8988T (cell line): ENCODE measurements around the gene CALCA.
"Not testable (repeated sequence)": the region's sequence is repeated elsewhere in the genome, so short reads cannot be mapped to it uniquely, and the experiment has no call there.

Experiments
- DNase-seq: peaks from one replicate; pipeline ENCODE4 v3.0.0; 2011

CALCA gene

DNA sequence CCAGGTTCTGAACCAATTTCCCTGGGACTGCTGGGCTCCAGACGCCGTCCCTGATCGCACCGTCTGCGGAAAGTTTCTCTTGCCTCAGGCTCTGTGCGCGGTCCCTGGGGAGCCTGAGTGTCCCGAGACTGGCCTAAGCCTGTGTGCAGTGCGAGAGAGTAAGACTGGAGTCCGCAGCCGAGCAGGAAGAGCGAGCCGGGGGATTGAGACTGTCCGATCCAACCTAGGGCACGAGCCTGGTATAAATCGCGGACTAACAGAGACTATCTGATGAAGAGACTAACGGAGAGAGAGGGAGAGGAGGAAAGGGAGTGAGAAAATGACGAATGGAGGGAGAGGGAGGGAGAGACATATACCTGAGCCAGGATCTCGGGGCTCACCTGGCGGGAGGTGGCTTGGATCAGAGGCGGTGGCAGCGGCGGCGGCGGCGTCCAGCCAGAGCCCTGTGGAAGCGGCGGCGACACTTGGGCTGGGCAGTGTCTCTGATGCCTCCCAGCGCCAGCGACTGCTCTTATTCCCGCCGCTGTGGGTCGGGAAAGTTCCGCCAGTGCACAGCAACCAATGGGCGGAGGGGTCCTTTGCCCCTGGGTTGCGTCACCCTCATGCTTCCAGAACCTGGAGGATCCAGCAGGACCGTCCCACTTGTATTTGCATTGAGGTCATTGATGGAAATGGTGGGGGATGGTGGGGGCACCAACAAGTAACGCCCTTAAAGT lies at the start of gene CALCA:
CALCA (minus strand) TSS at position 487 of the 716 bp plus-strand sequence. CDS start 1,159 bp downstream, outside the sequence.
- DNase-seq: no peak

DNA sequence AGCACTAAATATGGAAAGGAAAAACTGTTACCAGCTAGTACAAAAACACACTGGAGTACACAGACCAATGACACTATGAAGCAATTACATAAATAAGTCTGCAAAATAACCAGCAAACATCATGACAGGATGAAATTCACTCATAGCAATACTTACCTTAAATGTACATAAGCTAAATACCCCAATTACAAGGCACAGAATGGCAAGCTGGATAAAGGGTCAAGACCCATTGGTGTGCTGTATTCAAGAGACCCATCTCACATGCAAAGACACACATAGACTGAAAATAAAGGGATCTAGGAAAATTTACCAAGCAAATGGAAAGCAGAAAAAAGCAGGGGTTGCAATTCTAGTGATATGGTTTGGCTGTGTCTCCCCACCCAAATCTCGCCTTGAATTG lies 44.0 kb upstream of the CALCA start:
- DNase-seq: no peak

DNA sequence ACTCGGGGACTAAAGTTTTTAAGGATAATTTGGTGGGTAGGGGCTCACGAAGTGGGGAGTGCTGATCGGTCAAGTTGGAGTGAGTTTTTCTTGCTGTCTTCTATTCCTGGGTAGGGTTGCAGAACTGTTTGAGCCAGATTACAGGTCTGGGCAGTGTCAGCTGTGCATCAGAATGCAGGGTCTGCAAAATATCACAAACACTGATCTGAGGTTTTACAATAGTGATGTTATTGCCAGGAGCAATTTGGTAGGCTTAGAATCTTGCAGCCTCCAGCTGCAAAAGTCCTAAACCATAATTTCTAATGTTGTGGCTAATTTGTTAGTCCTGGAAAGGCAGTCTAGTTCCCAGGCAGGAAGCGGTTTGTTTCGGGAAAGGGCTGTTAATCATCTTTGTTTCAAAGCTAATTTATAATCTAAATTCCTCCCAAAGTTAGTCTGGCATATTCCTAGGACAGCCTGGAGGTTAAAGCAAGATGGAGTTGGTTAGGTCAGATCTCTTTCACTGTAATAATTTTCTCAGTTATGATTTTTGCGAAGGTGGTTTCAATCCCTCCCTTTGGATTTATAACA lies 39.7 kb upstream of the CALCA start:
- DNase-seq: no peak

DNA sequence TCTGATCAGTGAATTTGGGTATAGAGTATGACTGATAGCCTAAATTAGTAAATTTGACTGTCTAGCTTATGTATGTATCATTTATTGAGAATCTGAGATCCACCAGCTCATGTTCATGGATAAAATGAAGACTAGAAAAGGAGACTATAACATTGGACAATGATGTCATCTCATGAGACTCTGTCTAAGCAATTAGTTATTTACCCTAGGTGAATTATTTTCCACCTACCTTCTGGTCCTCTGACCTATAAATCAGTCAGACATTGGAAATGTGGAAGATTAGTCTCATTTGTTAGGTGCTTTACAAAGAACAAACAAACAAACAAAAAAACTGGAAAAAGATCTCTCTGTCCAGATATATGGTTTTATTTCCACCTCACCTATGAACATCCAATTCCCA lies 38.7 kb upstream of the CALCA start:
- no peak for DNase-seq

GRCh38 chr11:15006139-15006759 lies 34.1 kb upstream of the CALCA start:
- no peak for DNase-seq

DNA sequence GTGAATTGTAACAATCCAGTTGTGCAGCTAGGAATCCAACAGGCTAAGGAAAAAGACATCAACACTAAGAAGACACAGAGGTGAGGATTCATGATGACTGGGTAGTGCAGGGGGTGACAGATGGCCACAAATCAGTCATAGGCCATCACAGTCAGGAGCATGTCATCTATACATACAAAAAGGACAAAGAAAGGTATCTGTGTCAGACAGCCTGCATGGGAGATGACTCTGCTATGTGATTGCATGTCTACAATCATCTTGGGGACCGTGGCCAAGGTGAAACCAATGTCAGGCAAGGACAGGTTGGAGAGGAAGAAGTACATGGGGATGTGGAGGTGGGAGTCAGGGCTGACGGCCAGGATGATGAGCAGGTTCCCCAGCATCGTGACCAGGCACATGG lies 16.0 kb upstream of the CALCA start:
- DNase-seq: not testable (repeated sequence)

DNA sequence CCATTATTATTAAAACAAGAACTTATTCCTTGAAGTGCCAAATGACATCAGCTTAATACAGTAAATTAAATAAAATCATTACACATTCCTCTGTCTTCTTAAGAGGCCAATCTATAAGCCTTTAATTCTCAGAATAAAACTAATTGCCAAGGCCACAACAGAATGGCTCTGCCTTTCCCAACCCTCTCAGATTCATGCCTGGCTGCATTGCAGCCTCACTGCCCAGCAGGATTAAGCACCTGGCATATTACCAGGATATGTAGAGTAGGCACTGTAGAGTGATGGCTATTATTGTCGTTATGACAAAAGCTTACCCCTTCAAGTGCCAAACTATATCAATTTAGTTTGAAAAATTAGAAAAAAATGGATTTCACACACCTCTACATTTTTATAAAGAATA lies 9.4 kb upstream of the CALCA start:
- no peak for DNase-seq

- DNase-seq: no peak
These were observed 8.7 kb upstream of the CALCA start for GRCh38 chr11:14980854-14981253.

GRCh38 chr11:14977101-14977880 lies 5.1 kb upstream of the CALCA start:
- no peak for DNase-seq

DNA sequence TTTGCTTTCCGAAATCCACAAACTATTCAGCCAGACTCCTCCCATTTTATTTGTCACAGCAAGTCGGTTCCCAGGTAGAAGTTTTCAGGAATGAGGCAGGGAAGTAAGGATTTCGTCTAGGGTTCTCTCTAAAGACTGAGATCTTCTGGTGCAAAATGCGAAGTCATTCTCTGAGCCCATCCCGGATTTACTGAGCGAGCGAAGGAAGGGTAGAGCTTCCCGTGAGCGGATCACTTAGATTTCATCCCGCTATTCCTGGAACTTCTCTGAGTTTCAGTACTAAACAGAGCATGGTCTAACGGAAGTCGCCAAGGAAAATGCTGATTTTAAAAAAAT lies 3.1 kb upstream of the CALCA start:
- no peak for DNase-seq

DNA sequence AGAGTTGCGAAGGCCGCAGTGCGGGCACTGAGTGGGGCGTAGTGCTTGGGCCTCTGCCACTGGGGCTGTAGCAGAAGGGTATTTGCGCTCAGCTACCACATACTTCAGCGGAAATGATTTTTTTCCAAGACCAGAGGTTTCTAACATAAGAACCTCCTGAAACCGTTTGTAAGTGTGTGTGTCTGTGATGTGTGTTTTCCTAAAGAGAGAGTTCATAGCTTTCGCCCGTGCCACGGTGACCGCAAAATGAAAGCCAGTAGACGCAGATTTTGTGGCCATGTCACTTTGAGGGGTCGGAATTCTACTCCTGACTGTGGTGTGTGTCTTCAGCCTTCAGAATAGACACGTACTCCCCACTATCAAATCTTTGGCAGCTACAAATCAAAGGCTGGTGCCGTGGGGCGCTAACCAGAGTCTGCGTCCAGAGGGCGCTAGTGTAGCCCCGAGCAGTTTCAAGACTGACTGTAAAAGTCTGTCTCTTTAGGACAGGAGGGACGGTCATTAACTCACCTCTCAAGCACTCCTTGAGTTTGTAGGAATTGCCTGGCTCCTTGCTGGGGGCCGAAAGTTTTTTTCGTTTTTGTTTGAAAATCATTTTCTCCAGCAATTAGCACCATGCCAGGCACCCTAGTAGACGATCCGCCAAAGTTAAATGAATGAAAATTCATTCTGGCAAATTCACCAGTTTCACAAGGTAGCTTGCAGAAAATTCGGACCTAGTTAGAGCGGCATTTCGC lies 2.5 kb upstream of the CALCA start:
- peak; percentile 56 for DNase-seq

- DNase-seq: no peak
These were observed 1.7 kb upstream of the CALCA start for GRCh38 chr11:14973621-14974514.

DNA sequence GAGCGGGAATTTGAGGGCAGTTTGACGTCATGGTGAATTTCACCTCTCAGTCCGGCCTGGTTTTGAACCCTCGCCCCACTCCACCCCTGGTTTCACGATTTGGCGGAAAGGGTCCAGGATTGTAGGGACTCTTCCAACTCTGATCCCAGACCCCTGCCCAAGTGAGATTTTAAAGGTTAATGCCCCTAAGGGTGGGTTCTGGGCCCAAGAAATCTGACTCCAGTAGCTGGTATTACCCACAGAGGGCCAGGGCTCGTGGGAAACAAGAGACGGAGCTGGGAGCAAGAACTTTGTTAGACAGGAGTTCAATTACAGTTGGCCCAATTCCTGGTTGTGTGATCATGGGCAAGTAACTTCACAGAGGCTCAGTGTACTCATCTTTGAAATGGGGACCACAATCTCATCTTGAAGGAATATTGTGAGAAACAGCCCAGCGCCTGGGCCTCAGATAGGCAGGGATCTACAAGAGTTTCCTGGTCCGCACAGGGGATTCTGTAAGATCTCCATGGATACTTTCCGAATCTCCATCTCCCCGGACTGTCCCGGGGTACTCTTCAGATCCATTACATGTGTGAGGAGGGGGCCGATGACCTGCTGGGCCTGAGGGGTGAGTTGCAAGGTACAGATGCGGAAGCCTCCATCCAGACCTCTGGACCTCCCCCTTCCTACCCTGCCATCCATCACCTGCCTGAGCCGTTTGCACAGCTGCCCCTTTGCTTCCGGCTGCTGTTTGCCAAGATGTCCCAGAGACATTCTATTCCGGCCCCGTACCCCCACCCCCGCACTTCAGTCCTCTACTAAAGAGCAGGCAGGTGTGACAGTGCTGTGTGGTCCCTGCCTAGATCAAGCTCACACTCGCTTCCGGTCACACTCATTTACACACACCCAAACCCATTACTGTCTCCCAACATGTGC lies 687 bp upstream of the CALCA start:
- no peak for DNase-seq

- peak; percentile 46 for DNase-seq
These were observed 2.2 kb downstream of the CALCA start for GRCh38 chr11:14969901-14970323.

DNA sequence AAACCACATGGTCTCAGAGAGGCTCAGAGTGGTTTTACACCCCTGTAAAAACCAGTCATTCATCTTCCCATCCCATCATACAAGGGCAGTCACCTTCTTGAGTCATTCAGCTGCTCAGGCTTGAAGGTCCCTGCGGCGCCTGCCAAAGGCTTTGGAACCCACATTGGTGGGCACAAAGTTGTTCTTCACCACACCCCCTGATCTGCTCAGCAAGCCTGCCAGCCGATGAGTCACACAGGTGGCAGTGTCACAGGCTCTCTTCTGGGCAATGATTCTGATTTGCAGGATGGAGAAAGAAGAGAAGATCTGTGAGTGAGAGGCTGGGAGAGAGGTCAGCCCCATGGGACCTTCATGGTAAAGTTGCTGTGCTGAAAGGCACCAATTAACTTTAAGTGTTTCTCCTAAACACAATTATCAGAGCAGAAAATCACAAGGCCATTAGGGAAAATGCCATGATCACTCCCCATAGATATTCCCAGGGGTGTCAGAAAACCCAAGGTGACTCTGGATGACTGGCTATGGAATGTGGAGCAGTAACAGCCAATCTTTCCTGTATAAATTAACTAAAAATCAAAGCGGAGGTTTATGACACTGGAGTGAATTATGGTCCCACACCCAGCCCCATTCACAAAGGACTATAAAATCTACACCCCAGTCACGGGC lies 4.4 kb downstream of the CALCA start:
- DNase-seq: no peak

DNA sequence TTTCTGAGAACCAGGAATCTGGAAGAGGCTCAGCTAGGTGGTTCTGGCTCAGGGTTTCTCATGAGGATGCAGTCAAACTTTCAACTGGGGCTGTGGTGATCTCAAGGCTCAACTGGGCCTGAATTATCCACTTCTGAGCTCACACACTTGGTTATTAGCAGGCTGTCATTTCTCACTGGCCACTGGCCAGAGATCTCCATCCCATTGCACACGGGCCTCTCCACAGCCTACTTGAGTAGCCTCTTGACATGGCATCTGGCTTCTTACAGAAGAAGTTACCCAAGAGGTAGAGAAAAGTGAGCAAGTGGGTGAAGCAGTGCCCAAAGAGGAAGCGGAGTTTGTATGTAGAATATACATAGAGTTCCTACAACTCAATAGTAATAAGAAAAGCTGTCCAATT lies 16.0 kb downstream of the CALCA start:
- DNase-seq: no peak

GRCh38 chr11:14954581-14954980 lies 17.6 kb downstream of the CALCA start:
- no peak for DNase-seq

GRCh38 chr11:14953904-14954303 lies 18.2 kb downstream of the CALCA start:
- DNase-seq: no peak

DNA sequence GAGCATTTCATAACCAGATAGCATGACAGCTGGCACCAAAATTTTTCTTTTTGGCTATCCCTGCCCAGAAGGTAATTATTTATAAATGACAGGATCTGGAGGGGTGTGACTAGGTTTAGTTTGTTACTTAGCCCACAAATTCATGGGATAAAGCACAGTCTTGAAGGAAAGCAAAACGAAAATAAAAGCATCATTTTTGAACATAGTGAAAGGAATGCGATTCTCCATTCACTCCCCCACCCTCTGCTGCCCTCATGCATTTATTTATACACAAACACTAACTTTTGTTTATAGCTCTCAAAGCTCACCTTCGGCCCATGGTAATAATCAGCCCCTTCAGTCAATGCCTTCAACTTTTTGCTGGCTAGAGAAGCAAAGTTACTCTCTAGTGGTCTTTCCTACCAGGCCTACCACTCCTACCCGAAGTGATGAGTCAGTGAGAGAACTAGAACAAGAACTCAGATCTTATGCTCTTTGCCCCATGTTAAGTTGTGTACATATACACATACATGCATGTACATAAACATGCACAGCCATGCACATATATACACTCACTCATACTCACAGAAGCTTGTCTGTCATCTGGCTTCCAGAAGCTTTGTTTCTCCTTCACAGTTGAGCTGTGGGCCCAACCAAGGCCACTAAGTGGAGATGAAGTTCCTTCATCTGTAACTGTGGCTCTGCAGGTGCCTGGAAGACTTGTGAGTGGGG lies 22.6 kb downstream of the CALCA start:
- DNase-seq: no peak

DNA sequence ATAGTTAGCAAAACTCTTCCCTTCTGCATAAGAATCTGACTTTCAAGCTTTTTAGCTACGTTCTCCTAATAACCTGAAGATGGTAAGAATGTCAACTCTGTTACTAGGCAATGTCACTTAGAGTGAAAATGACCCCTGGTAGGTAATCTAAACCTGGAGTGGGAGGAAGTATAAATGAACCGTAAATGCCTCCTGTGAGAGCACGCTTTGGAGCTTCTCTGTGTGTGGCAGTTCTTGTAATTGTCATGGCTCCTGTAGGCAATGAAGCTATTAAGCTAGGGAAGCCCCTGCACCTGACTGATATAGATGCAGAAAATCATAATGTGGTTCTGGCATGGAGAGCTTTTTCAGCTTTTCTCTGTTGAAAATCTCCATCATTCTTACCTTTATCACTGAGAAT lies 29.4 kb downstream of the CALCA start:
- DNase-seq: no peak
